Karpas-422 (cell line): Measurements from ENCODE around the gene MYOM3. TPM values are rescaled to one million over a fixed set of nuclear protein-coding genes. Genes with fewer than 3 reads are reported as not detected.
"Not testable (repeated sequence)": the region's sequence is repeated elsewhere in the genome, so short reads cannot be mapped to it uniquely, and the experiment has no call there.

ENCODE experiments used
- DNase-seq: peaks from one replicate; pipeline ENCODE4 v3.0.0-alpha.2; 2015
- H2AFZ ChIP-seq: fragments of 200-600 bp; sonication (generic); 2 replicates; pipeline ENCODE4 v1.6.1; 2014; ENCODE audit warnings: antibody characterized with exemption, low read length, mixed read lengths
- H3K27ac ChIP-seq: fragments of 200-600 bp; sonication (generic); 2 replicates; pipeline ENCODE4 v1.5.1; 2014; ENCODE audit warnings: mild to moderate bottlenecking, low read length, moderate library complexity
- H3K27me3 ChIP-seq: fragments of 200-600 bp; sonication (generic); 2 replicates; pipeline ENCODE4 v1.6.1; 2014; ENCODE audit warnings: low read length, mixed read lengths
- H3K36me3 ChIP-seq: fragments of 200-600 bp; sonication (generic); 2 replicates; pipeline ENCODE4 v1.6.1; 2014; ENCODE audit warnings: low read length, mixed read lengths; ENCODE audit not compliant: insufficient read depth
- H3K4me1 ChIP-seq: fragments of 200-600 bp; sonication (generic); 2 replicates; pipeline ENCODE4 v1.6.1; 2014; ENCODE audit warnings: mild to moderate bottlenecking, low read length, mixed read lengths
- H3K4me2 ChIP-seq: fragments of 200-600 bp; sonication (generic); 2 replicates; pipeline ENCODE4 v1.6.1; 2014; ENCODE audit warnings: low read length, low read depth, mild to moderate bottlenecking; ENCODE audit not compliant: poor library complexity, severe bottlenecking
- H3K4me3 ChIP-seq: fragments of 200-600 bp; sonication (generic); 2 replicates; pipeline ENCODE4 v1.5.1; 2014; ENCODE audit warnings: mild to moderate bottlenecking, antibody characterized with exemption, low read length, mixed read lengths
- H3K79me2 ChIP-seq: fragments of 200-600 bp; sonication (generic); 2 replicates; pipeline ENCODE4 v1.6.1; 2014; ENCODE audit warnings: mild to moderate bottlenecking, low read length, mixed read lengths
- H3K9ac ChIP-seq: fragments of 200-600 bp; sonication (generic); 2 replicates; pipeline ENCODE4 v1.6.0; 2014; ENCODE audit warnings: low read length
- H3K9me2 ChIP-seq: fragments of 200-600 bp; sonication (generic), shearing (Covaris generic); replicated peaks from 2 replicates; pipeline ENCODE4 v1.6.0; 2014; ENCODE audit warnings: mild to moderate bottlenecking, low read length, moderate library complexity; ENCODE audit not compliant: insufficient read depth
- H3K9me3 ChIP-seq: fragments of 300-700, 200-600 bp; sonication (generic); 2 replicates; pipeline ENCODE4 v1.6.1; 2014; ENCODE audit warnings: low read length, mixed read lengths
- H4K20me1 ChIP-seq: fragments of 200-600 bp; sonication (generic); 2 replicates; pipeline ENCODE4 v1.6.1; 2014; ENCODE audit warnings: mild to moderate bottlenecking, antibody characterized with exemption, low read length, low read depth; ENCODE audit not compliant: insufficient read depth
- total RNA-seq: library from RNA; depleted of rRNA; stranded (reverse); fragments of >200 nt; shearing (Covaris generic); gene quantifications from 2 replicates; pipeline ENCODE4 v1.2.3, GENCODE V29; 2014; ENCODE audit warnings: low replicate concordance

Gene MYOM3
- total RNA-seq, 1 experiment from 2014 or later = not detected

- no peak overlapping the region for H3K9ac ChIP-seq
- no peak overlapping the region for H2AFZ ChIP-seq
- no peaks in the 10 kb centered on the region for H4K20me1 ChIP-seq
- no peaks in the 10 kb centered on the region for H3K4me1 ChIP-seq
- no peak overlapping the region for H3K4me3 ChIP-seq
- H3K36me3 ChIP-seq = no peaks in the 10 kb centered on the region
- H3K9me3 ChIP-seq = no peaks in the 10 kb centered on the region
- DNase-seq = no peak
- H3K27me3 ChIP-seq = no peaks in the 10 kb centered on the region
- H3K79me2 ChIP-seq = no peaks in the 10 kb centered on the region
- H3K27ac ChIP-seq = no peak overlapping the region
- no peak overlapping the region for H3K4me2 ChIP-seq
- no peaks in the 10 kb centered on the region for H3K9me2 ChIP-seq
Measured at GRCh38 chr1:24060482-24060881, 51.5 kb downstream of the MYOM3 start.

GRCh38 chr1:24058671-24059455 is 53.1 kb downstream of the MYOM3 start:
- Histone ChIP-seq H3K4me3 (no peak overlapping the region), H3K36me3 (no peaks in the 10 kb centered on the region), H4K20me1 (no peaks in the 10 kb centered on the region), H3K9me2 (no peaks in the 10 kb centered on the region), H2AFZ (no peak overlapping the region), H3K27me3 (no peaks in the 10 kb centered on the region), H3K79me2 (no peaks in the 10 kb centered on the region), H3K4me1 (no peaks in the 10 kb centered on the region), H3K4me2 (no peak overlapping the region), H3K9ac (no peak overlapping the region), H3K9me3 (no peaks in the 10 kb centered on the region), H3K27ac (no peak overlapping the region)
- DNase-seq = no peak

- Histone ChIP-seq H3K27ac (no peak overlapping the region), H3K4me1 (no peaks in the 10 kb centered on the region), H3K4me3 (no peak overlapping the region), H3K4me2 (no peak overlapping the region), H3K79me2 (no peaks in the 10 kb centered on the region), H3K9me2 (no peaks in the 10 kb centered on the region), H3K27me3 (no peaks in the 10 kb centered on the region), H3K9me3 (no peaks in the 10 kb centered on the region), H3K9ac (no peak overlapping the region), H4K20me1 (no peaks in the 10 kb centered on the region), H2AFZ (no peak overlapping the region), H3K36me3 (no peaks in the 10 kb centered on the region)
- DNase-seq = no peak
Measured at GRCh38 chr1:24057171-24057570, 54.8 kb downstream of the MYOM3 start.

DNA sequence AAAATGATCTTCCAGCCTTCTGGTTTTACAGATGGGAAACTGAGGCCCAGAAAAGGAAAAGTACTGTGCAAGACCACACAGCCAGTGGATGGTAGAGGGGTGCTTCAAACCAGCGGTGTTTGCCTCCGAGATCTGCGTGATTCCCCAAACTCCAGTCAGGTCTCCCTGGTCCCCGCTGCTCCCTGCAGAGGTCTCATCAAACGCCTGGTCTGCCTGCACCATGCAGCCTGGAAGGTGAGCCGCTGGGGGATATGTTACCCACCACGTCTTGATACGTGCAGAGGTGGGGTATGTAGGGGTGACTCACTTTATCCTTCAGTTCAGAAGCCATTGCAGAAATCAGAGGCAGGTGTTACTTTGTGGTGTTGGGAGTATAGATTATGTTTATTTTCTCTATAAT is 56.3 kb downstream of the MYOM3 start:
- H3K27me3 ChIP-seq = no peaks in the 10 kb centered on the region
- no peak overlapping the region for H3K4me2 ChIP-seq
- no peak for DNase-seq
- no peaks in the 10 kb centered on the region for H3K4me1 ChIP-seq
- H3K9me2 ChIP-seq = no peaks in the 10 kb centered on the region
- H3K9ac ChIP-seq = no peak overlapping the region
- H2AFZ ChIP-seq = no peak overlapping the region
- H4K20me1 ChIP-seq = no peaks in the 10 kb centered on the region
- no peaks in the 10 kb centered on the region for H3K9me3 ChIP-seq
- no peak overlapping the region for H3K4me3 ChIP-seq
- H3K36me3 ChIP-seq = no peaks in the 10 kb centered on the region
- no peaks in the 10 kb centered on the region for H3K79me2 ChIP-seq
- H3K27ac ChIP-seq = no peak overlapping the region

- Histone ChIP-seq H3K9me3 (no peaks in the 10 kb centered on the region), H3K4me1 (no peaks in the 10 kb centered on the region), H3K4me3 (no peak overlapping the region), H3K27me3 (no peaks in the 10 kb centered on the region), H3K4me2 (no peak overlapping the region), H3K79me2 (no peaks in the 10 kb centered on the region), H4K20me1 (no peaks in the 10 kb centered on the region), H3K9ac (no peak overlapping the region), H3K9me2 (no peaks in the 10 kb centered on the region), H3K36me3 (no peaks in the 10 kb centered on the region), H2AFZ (no peak overlapping the region), H3K27ac (no peak overlapping the region)
- DNase-seq = no peak
Measured at GRCh38 chr1:24052220-24052619, 59.7 kb downstream of the MYOM3 start.

GRCh38 chr1:24051206-24051945 is 60.6 kb downstream of the MYOM3 start:
- H3K79me2 ChIP-seq = no peaks in the 10 kb centered on the region
- no peaks in the 10 kb centered on the region for H4K20me1 ChIP-seq
- no peaks in the 10 kb centered on the region for H3K4me1 ChIP-seq
- H3K36me3 ChIP-seq = no peaks in the 10 kb centered on the region
- H3K9ac ChIP-seq = no peak overlapping the region
- no peak overlapping the region for H3K4me3 ChIP-seq
- H3K9me2 ChIP-seq = no peaks in the 10 kb centered on the region
- no peak for DNase-seq
- H3K4me2 ChIP-seq = no peak overlapping the region
- H3K27ac ChIP-seq = no peak overlapping the region
- H2AFZ ChIP-seq = no peak overlapping the region
- H3K27me3 ChIP-seq = no peaks in the 10 kb centered on the region
- H3K9me3 ChIP-seq = no peaks in the 10 kb centered on the region

DNA sequence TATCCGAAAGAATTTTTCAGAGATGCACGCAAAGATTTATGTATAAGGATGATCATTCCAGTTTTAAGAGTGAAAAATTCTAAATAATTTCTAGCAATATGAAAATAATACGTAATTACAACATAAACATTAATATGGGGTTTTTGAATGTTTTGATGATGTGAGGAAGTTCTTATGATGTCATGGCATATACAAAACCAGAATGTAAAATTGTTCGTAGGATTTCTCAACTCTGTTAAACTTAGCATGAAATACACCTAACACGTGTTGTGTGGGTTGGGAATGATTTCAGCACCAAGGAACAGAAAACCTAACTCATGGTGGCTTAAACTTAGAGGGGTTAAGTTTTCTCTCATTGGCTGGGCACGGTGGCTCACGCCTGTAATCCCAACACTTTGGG is 62.2 kb downstream of the MYOM3 start:
- no peak overlapping the region for H3K27ac ChIP-seq
- DNase-seq = no peak
- no peaks in the 10 kb centered on the region for H3K4me1 ChIP-seq
- H2AFZ ChIP-seq = no peak overlapping the region
- H3K9me3 ChIP-seq = no peaks in the 10 kb centered on the region
- no peaks in the 10 kb centered on the region for H4K20me1 ChIP-seq
- H3K79me2 ChIP-seq = no peaks in the 10 kb centered on the region
- no peaks in the 10 kb centered on the region for H3K9me2 ChIP-seq
- H3K9ac ChIP-seq = no peak overlapping the region
- H3K4me2 ChIP-seq = no peak overlapping the region
- H3K4me3 ChIP-seq = no peak overlapping the region
- H3K27me3 ChIP-seq = no peaks in the 10 kb centered on the region
- no peaks in the 10 kb centered on the region for H3K36me3 ChIP-seq

- H3K27ac ChIP-seq, H3K4me3 ChIP-seq, H3K4me2 ChIP-seq, H3K9me3 ChIP-seq, DNase-seq, H3K4me1 ChIP-seq, H3K36me3 ChIP-seq, H3K9me2 ChIP-seq, H3K79me2 ChIP-seq, H3K9ac ChIP-seq, H4K20me1 ChIP-seq, H3K27me3 ChIP-seq, H2AFZ ChIP-seq: not testable (repeated sequence)
Measured at GRCh38 chr1:24048894-24049293, 63.0 kb downstream of the MYOM3 start.
